Measurements from ENCODE around the gene DTHD1. TPM values are rescaled to one million over a fixed set of nuclear protein-coding genes. Genes with fewer than 3 reads are reported as not detected.

Gene DTHD1
- polyA plus RNA-seq, 1 of the 3 experiments (the other 2 are of a cell fraction): not detected

GRCh38 chr4:36282503-36283030 is 1.2 kb downstream of the DTHD1 start:
- H3K4me3 ChIP-seq (ENCODE audit: low read depth in 2 of 2, low read length in 1 of 2): no peak overlapping the region
- H3K4me2 ChIP-seq: no peak overlapping the region
- no peak for DNase-seq
- no peaks in the 10 kb centered on the region for H3F3A ChIP-seq (replicated peaks; ENCODE audit: insufficient read depth)
- H3K9ac ChIP-seq: no peak overlapping the region
- H4K20me1 ChIP-seq (ENCODE audit: insufficient read depth): no peaks in the 10 kb centered on the region
- H3K9me3 ChIP-seq: no peaks in the 10 kb centered on the region
- no peaks in the 10 kb centered on the region for H3K27me3 ChIP-seq (ENCODE audit: insufficient read depth)
- H2AFZ ChIP-seq (ENCODE audit: low read depth): no peak overlapping the region
- TF ChIP-seq, protein P1, sequence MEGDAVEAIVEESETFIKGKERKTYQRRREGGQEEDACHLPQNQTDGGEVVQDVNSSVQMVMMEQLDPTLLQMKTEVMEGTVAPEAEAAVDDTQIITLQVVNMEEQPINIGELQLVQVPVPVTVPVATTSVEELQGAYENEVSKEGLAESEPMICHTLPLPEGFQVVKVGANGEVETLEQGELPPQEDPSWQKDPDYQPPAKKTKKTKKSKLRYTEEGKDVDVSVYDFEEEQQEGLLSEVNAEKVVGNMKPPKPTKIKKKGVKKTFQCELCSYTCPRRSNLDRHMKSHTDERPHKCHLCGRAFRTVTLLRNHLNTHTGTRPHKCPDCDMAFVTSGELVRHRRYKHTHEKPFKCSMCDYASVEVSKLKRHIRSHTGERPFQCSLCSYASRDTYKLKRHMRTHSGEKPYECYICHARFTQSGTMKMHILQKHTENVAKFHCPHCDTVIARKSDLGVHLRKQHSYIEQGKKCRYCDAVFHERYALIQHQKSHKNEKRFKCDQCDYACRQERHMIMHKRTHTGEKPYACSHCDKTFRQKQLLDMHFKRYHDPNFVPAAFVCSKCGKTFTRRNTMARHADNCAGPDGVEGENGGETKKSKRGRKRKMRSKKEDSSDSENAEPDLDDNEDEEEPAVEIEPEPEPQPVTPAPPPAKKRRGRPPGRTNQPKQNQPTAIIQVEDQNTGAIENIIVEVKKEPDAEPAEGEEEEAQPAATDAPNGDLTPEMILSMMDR (IDR thresholded peaks at IDR 0.05): no peak
- TF ChIP-seq, protein P2, sequence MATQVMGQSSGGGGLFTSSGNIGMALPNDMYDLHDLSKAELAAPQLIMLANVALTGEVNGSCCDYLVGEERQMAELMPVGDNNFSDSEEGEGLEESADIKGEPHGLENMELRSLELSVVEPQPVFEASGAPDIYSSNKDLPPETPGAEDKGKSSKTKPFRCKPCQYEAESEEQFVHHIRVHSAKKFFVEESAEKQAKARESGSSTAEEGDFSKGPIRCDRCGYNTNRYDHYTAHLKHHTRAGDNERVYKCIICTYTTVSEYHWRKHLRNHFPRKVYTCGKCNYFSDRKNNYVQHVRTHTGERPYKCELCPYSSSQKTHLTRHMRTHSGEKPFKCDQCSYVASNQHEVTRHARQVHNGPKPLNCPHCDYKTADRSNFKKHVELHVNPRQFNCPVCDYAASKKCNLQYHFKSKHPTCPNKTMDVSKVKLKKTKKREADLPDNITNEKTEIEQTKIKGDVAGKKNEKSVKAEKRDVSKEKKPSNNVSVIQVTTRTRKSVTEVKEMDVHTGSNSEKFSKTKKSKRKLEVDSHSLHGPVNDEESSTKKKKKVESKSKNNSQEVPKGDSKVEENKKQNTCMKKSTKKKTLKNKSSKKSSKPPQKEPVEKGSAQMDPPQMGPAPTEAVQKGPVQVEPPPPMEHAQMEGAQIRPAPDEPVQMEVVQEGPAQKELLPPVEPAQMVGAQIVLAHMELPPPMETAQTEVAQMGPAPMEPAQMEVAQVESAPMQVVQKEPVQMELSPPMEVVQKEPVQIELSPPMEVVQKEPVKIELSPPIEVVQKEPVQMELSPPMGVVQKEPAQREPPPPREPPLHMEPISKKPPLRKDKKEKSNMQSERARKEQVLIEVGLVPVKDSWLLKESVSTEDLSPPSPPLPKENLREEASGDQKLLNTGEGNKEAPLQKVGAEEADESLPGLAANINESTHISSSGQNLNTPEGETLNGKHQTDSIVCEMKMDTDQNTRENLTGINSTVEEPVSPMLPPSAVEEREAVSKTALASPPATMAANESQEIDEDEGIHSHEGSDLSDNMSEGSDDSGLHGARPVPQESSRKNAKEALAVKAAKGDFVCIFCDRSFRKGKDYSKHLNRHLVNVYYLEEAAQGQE (IDR thresholded peaks at IDR 0.05; ENCODE audit: low read depth, low read length): no peak
- TF ChIP-seq, protein P3, sequence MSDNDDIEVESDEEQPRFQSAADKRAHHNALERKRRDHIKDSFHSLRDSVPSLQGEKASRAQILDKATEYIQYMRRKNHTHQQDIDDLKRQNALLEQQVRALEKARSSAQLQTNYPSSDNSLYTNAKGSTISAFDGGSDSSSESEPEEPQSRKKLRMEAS (IDR thresholded peaks at IDR 0.05; ENCODE audit: low read depth): no peak
- TF ChIP-seq FOXM1 (IDR thresholded peaks at IDR 0.05; ENCODE audit: low read depth) (no peak), ELF1 (IDR thresholded peaks at IDR 0.05) (no peak), GABPA (IDR thresholded peaks at IDR 0.05; ENCODE audit: low read depth) (no peak), MXI1 (IDR thresholded peaks at IDR 0.05; ENCODE audit: low read depth, low read length) (no peak), RAD21 (IDR thresholded peaks at IDR 0.05; ENCODE audit: low read length) (no peak), TEAD4 (IDR thresholded peaks at IDR 0.05; ENCODE audit: borderline replicate concordance, insufficient read depth) (no peak), TCF12 (IDR thresholded peaks at IDR 0.05) (no peak), RXRA (IDR thresholded peaks at IDR 0.05; ENCODE audit: borderline replicate concordance, low read depth) (no peak), USF1 (IDR thresholded peaks at IDR 0.05; ENCODE audit: borderline replicate concordance, low read depth) (no peak), EZH2phosphoT487 (IDR thresholded peaks at IDR 0.05; ENCODE audit: borderline replicate concordance, low read depth) (no peak)
- no peaks in the 10 kb centered on the region for H3K79me2 ChIP-seq (ENCODE audit: insufficient read depth)
- ChIA-PET POLR2A (no interaction called here), CTCF (no interaction called here)
- H3K9me2 ChIP-seq: no peaks in the 10 kb centered on the region
- H3K36me3 ChIP-seq (replicated peaks in 1 of 2; ENCODE audit: control insufficient read depth in 1 of 2, insufficient read depth in 2 of 2, low read length in 1 of 2): no peaks in the 10 kb centered on the region
- no peaks in the 10 kb centered on the region for H3K4me1 ChIP-seq (ENCODE audit: control insufficient read depth in 1 of 2, insufficient read depth in 2 of 2, low read depth in 1 of 2, low read length in 1 of 2)
- H3K27ac ChIP-seq (ENCODE audit: low read depth in 2 of 2, low read length in 1 of 2): no peak overlapping the region

All from SK-N-SH (cell line).